HepG2 (cell line): Measurements from ENCODE around the gene UBR1. TPM values are rescaled to one million over a fixed set of nuclear protein-coding genes. Genes with fewer than 3 reads are reported as not detected.

Experiments
- ATAC-seq: fragments of 200-7000 bp; cut with Tn5 transposase; 3 replicates; pipeline ENCODE4 v1.9.1; 2020; ENCODE audit warnings: mild to moderate bottlenecking, moderate library complexity
- BruUV-seq: library from RNA; stranded (reverse); fragments of 400-500 nt; replicated peaks from 2 replicates; lab custom pipeline; 2021; lab: Mats Ljungman, UMichigan
- CTCF ChIA-PET: fragments of 300-600 bp; formaldehyde crosslinking; extraction: SDS; loops from one replicate; lab custom pipeline; 2021; ENCODE audit warnings: low total read pairs, inconsistent platforms, low intra/inter-chr PET ratio; lab: Yijun Ruan, JAX
- POLR2A ChIA-PET: fragments of 350-600 bp; sonication (Branson Sonifier 250); formaldehyde crosslinking; loops from one replicate; lab custom pipeline; 2020; ENCODE audit warnings: antibody characterized with exemption, inconsistent platforms; lab: Yijun Ruan, JAX
- DNase-seq: peaks from one replicate; pipeline ENCODE4 v3.0.0-alpha.2; 2015; ENCODE audit warnings: low spot score
- FAIRE-seq: peaks from 3 replicates; lab custom pipeline; 2011; peaks lifted over from hg19 to GRCh38; lab: Jason Lieb, UNC
- H2AFZ ChIP-seq: one replicate; pipeline ENCODE4 v1.6.1; 2011; ENCODE audit warnings: low read length, inconsistent platforms
- H3K27ac ChIP-seq: fragments of 300-600 bp; 3 replicates; pipeline ENCODE4 v1.8.0; 2011; ENCODE audit warnings: mixed run types, mild to moderate bottlenecking, mixed read lengths, low read length, inconsistent platforms; ENCODE audit not compliant: insufficient read depth; ENCODE audit errors: extremely low read length
- H3K27me3 ChIP-seq, 2 experiments: fragments of 200-600 bp in 1 of 2; 2 replicates in 1 of 2; 3 replicates in 1 of 2; pipeline versions ENCODE4 v1.6.0 to v1.8.0; 2011; ENCODE audit warnings: low read length in 2 of 2, mild to moderate bottlenecking in 2 of 2, moderate library complexity in 2 of 2, inconsistent platforms in 1 of 2; ENCODE audit not compliant: insufficient read depth in 2 of 2, control insufficient read depth in 1 of 2
- H3K36me3 ChIP-seq, 2 experiments: fragments of 200-600 bp in 1 of 2; replicated peaks in 1 of 2; 2 replicates in 1 of 2; 3 replicates in 1 of 2; pipeline versions ENCODE4 v1.5.1 to v1.8.0; 2011; ENCODE audit warnings: low read length in 2 of 2, inconsistent platforms in 1 of 2; ENCODE audit not compliant: insufficient read depth in 2 of 2, control insufficient read depth in 1 of 2
- H3K4me1 ChIP-seq: 2 replicates; pipeline ENCODE4 v1.5.1; 2012; ENCODE audit warnings: low read length, inconsistent platforms; ENCODE audit not compliant: insufficient read depth
- H3K4me2 ChIP-seq: 2 replicates; pipeline ENCODE4 v1.6.0; 2011; ENCODE audit warnings: low read depth, low read length, inconsistent platforms
- H3K4me3 ChIP-seq, 3 experiments: fragments of 200-600 bp in 1 of 3; sonication (generic), shearing (Covaris generic) in 1 of 3; replicated peaks in 1 of 3; 2 replicates each; pipeline ENCODE4 v1.5.1; 2011 to 2016; ENCODE audit warnings: low read length in 3 of 3, inconsistent platforms in 2 of 3, low read depth in 2 of 3, mild to moderate bottlenecking in 2 of 3, control low read depth in 1 of 3, mixed read lengths in 1 of 3; ENCODE audit not compliant: insufficient read depth in 1 of 3
- H3K79me2 ChIP-seq: one replicate; pipeline ENCODE4 v1.6.1; 2011; ENCODE audit warnings: low read length, inconsistent platforms; ENCODE audit not compliant: insufficient read depth
- H3K9ac ChIP-seq: 2 replicates; pipeline ENCODE4 v1.6.0; 2011; ENCODE audit warnings: mild to moderate bottlenecking, low read depth, low read length, inconsistent platforms; ENCODE audit not compliant: insufficient read depth
- H3K9me3 ChIP-seq: 2 replicates; pipeline ENCODE4 v1.5.1; 2012; ENCODE audit warnings: mild to moderate bottlenecking, low read length
- H4K20me1 ChIP-seq: 2 replicates; pipeline ENCODE4 v1.6.0; 2011; ENCODE audit warnings: inconsistent platforms, mild to moderate bottlenecking, low read length, moderate library complexity; ENCODE audit not compliant: insufficient read depth
- GATAD2A ChIP-seq: IDR thresholded peaks from 2 replicates; pipeline ENCODE4 v1.6.1; 2016
- MBD4 ChIP-seq: IDR thresholded peaks from 2 replicates; pipeline ENCODE4 v1.6.1; 2012; ENCODE audit warnings: low read length, inconsistent platforms, borderline replicate concordance
- PTBP1 ChIP-seq: fragments of 200-400 bp; formaldehyde crosslinking; IDR thresholded peaks from 2 replicates; pipeline ENCODE4 v1.6.1; 2018; ENCODE audit warnings: low read length, low read depth; ENCODE audit not compliant: poor library complexity, severe bottlenecking
- ZFY ChIP-seq: sonication (generic); formaldehyde crosslinking; IDR thresholded peaks from 2 replicates; pipeline ENCODE4 v1.4.0; 2020; ENCODE audit warnings: missing genetic modification reagents
- ZNF138 ChIP-seq: sonication (generic); formaldehyde crosslinking; IDR thresholded peaks from 2 replicates; pipeline ENCODE4 v1.5.0; 2020; ENCODE audit warnings: mild to moderate bottlenecking, low read depth, missing genetic modification reagents
- ZNF724P ChIP-seq: sonication (generic); formaldehyde crosslinking; IDR thresholded peaks from 2 replicates; pipeline ENCODE4 v1.8.0; 2022; ENCODE audit warnings: missing genetic modification reagents, borderline replicate concordance
- WGBS: methylation state at CpG from one replicate; pipeline ENCODE4 v1.1.6; 2017; ENCODE audit warnings: low lambda C conversion rate; 5-methylcytosine and 5-hydroxymethylcytosine counted together
- in situ Hi-C: cut with HindIII; loops from 2 replicates; pipeline ENCODE4 v1.10.0; 2017; ENCODE audit warnings: low pct_unique_long_range_greater_than_20kb; ENCODE audit not compliant: extremely low pct_ligation_motif_present
- intact Hi-C: fragments of 100-400 bp; cut with micrococcal nuclease; formaldehyde crosslinking; loops from one replicate; pipeline ENCODE4 v1.10.0; 2022; ENCODE audit not compliant: unreplicated experiment
- polyA plus RNA-seq, 8 experiments: library from polyadenylated mRNA; depleted of rRNA in 3 of 8; stranded (reverse) in 7 of 8; unstranded in 1 of 8; fragments of >200 nt; fragmentation: Illumina TruSeq in 4 of 8; extraction: Trizol in 4 of 8; gene quantifications; 2 replicates each; pipeline versions ENCODE4 v1.2.1 to v1.2.3, GENCODE V29; 2011 to 2016; ENCODE audit warnings: low read depth in 4 of 8, missing spikeins in 1 of 8, mixed read lengths in 1 of 8; ENCODE audit not compliant: insufficient read depth in 1 of 8
- total RNA-seq, 5 experiments: library from RNA; depleted of rRNA; stranded (reverse); fragments of >200 nt; fragmentation: Illumina TruSeq; extraction: Trizol; gene quantifications; 2 replicates each; pipeline ENCODE4 v1.2.3, GENCODE V29; 2016; ENCODE audit warnings: low read depth in 1 of 5
- TF ChIP-seq, protein P1 (sequence below): sonication (generic); formaldehyde crosslinking; IDR thresholded peaks from 2 replicates; pipeline ENCODE4 v1.5.1; 2020; ENCODE audit warnings: mild to moderate bottlenecking, missing genetic modification reagents, borderline replicate concordance
- TF ChIP-seq, protein P2 (sequence below): sonication (generic); formaldehyde crosslinking; IDR thresholded peaks from 2 replicates; pipeline ENCODE4 v1.8.0; 2023; ENCODE audit warnings: mild to moderate bottlenecking, missing genetic modification reagents
- TF ChIP-seq, protein P3 (sequence below): sonication (generic); formaldehyde crosslinking; IDR thresholded peaks from 2 replicates; pipeline ENCODE4 v1.5.0; 2020; ENCODE audit warnings: mild to moderate bottlenecking, missing genetic modification reagents, borderline replicate concordance

The UBR1 gene
- total and polyA plus RNA-seq, 2 of the 13 experiments (the other 11 are each of a cell fraction or from before 2014, with no cell fraction given), result 6.4 to 18.0 TPM

DNA sequence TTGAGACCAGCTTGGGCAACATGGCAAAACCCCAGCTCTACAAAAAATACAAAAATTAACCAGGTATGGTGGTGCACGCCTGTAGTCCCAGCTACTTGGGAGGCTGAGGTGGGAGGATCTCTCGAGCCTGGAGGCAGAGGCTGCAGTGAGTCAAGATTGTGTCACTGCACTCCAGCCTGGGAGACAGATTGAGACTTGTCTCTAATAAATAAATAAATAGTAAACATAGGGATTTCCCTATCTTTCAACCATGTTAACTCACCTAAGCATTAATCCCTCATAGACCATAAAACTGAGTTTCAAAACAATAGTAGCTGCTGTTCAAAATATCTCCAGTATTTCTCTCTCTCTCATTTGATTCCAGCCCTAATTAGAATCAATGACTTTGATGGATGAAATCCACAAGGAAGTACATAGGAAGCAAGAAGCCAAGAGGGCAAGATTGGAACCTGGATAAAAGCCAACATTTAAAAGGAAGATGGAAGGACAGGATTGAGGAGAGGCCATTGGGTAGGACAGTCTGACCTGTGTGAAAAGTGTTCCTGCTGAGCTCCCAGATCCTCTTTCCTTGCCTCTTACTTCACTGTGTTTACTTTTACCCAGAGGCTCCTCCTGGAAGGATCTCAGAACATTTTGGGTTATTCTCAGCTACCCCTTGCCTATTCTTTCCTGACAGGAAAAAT, 172.9 kb downstream of the UBR1 start:
- no peaks in the 10 kb centered on the region for H3K27me3 ChIP-seq
- no peak overlapping the region for H3K27ac ChIP-seq
- ChIA-PET CTCF (no interaction called here), POLR2A (no interaction called here)
- no peaks in the 10 kb centered on the region for H3K9me3 ChIP-seq
- H3K79me2 ChIP-seq, result no peaks in the 10 kb centered on the region
- no peak overlapping the region for H3K4me2 ChIP-seq
- in situ Hi-C loops (no loop called here), intact Hi-C loops (no loop called here)
- 91% methylated on average over 2 of the region's 2 CpGs for WGBS
- H3K9ac ChIP-seq, result no peak overlapping the region
- FAIRE-seq (no peak), ATAC-seq (no peak), DNase-seq (no peak)
- no peaks in the 10 kb centered on the region for H4K20me1 ChIP-seq
- no peaks in the 10 kb centered on the region for H3K36me3 ChIP-seq
- H2AFZ ChIP-seq, result no peak overlapping the region
- H3K4me1 ChIP-seq, result peaks cover 27% of the 10 kb centered on the region
- H3K4me3 ChIP-seq, result no peak overlapping the region
- BruUV-seq, result no TSS peak
- TF ChIP-seq, protein P1, sequence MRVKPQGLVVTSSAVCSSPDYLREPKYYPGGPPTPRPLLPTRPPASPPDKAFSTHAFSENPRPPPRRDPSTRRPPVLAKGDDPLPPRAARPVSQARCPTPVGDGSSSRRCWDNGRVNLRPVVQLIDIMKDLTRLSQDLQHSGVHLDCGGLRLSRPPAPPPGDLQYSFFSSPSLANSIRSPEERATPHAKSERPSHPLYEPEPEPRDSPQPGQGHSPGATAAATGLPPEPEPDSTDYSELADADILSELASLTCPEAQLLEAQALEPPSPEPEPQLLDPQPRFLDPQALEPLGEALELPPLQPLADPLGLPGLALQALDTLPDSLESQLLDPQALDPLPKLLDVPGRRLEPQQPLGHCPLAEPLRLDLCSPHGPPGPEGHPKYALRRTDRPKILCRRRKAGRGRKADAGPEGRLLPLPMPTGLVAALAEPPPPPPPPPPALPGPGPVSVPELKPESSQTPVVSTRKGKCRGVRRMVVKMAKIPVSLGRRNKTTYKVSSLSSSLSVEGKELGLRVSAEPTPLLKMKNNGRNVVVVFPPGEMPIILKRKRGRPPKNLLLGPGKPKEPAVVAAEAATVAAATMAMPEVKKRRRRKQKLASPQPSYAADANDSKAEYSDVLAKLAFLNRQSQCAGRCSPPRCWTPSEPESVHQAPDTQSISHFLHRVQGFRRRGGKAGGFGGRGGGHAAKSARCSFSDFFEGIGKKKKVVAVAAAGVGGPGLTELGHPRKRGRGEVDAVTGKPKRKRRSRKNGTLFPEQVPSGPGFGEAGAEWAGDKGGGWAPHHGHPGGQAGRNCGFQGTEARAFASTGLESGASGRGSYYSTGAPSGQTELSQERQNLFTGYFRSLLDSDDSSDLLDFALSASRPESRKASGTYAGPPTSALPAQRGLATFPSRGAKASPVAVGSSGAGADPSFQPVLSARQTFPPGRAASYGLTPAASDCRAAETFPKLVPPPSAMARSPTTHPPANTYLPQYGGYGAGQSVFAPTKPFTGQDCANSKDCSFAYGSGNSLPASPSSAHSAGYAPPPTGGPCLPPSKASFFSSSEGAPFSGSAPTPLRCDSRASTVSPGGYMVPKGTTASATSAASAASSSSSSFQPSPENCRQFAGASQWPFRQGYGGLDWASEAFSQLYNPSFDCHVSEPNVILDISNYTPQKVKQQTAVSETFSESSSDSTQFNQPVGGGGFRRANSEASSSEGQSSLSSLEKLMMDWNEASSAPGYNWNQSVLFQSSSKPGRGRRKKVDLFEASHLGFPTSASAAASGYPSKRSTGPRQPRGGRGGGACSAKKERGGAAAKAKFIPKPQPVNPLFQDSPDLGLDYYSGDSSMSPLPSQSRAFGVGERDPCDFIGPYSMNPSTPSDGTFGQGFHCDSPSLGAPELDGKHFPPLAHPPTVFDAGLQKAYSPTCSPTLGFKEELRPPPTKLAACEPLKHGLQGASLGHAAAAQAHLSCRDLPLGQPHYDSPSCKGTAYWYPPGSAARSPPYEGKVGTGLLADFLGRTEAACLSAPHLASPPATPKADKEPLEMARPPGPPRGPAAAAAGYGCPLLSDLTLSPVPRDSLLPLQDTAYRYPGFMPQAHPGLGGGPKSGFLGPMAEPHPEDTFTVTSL (CRISPR knock-in tag), result no peak
- TF ChIP-seq, protein P2, sequence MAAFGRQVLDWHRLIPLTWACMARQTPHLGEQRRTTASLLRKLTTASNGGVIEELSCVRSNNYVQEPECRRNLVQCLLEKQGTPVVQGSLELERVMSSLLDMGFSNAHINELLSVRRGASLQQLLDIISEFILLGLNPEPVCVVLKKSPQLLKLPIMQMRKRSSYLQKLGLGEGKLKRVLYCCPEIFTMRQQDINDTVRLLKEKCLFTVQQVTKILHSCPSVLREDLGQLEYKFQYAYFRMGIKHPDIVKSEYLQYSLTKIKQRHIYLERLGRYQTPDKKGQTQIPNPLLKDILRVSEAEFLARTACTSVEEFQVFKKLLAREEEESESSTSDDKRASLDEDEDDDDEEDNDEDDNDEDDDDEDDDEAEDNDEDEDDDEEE (CRISPR knock-in tag), result no peak
- TF ChIP-seq, protein P3, sequence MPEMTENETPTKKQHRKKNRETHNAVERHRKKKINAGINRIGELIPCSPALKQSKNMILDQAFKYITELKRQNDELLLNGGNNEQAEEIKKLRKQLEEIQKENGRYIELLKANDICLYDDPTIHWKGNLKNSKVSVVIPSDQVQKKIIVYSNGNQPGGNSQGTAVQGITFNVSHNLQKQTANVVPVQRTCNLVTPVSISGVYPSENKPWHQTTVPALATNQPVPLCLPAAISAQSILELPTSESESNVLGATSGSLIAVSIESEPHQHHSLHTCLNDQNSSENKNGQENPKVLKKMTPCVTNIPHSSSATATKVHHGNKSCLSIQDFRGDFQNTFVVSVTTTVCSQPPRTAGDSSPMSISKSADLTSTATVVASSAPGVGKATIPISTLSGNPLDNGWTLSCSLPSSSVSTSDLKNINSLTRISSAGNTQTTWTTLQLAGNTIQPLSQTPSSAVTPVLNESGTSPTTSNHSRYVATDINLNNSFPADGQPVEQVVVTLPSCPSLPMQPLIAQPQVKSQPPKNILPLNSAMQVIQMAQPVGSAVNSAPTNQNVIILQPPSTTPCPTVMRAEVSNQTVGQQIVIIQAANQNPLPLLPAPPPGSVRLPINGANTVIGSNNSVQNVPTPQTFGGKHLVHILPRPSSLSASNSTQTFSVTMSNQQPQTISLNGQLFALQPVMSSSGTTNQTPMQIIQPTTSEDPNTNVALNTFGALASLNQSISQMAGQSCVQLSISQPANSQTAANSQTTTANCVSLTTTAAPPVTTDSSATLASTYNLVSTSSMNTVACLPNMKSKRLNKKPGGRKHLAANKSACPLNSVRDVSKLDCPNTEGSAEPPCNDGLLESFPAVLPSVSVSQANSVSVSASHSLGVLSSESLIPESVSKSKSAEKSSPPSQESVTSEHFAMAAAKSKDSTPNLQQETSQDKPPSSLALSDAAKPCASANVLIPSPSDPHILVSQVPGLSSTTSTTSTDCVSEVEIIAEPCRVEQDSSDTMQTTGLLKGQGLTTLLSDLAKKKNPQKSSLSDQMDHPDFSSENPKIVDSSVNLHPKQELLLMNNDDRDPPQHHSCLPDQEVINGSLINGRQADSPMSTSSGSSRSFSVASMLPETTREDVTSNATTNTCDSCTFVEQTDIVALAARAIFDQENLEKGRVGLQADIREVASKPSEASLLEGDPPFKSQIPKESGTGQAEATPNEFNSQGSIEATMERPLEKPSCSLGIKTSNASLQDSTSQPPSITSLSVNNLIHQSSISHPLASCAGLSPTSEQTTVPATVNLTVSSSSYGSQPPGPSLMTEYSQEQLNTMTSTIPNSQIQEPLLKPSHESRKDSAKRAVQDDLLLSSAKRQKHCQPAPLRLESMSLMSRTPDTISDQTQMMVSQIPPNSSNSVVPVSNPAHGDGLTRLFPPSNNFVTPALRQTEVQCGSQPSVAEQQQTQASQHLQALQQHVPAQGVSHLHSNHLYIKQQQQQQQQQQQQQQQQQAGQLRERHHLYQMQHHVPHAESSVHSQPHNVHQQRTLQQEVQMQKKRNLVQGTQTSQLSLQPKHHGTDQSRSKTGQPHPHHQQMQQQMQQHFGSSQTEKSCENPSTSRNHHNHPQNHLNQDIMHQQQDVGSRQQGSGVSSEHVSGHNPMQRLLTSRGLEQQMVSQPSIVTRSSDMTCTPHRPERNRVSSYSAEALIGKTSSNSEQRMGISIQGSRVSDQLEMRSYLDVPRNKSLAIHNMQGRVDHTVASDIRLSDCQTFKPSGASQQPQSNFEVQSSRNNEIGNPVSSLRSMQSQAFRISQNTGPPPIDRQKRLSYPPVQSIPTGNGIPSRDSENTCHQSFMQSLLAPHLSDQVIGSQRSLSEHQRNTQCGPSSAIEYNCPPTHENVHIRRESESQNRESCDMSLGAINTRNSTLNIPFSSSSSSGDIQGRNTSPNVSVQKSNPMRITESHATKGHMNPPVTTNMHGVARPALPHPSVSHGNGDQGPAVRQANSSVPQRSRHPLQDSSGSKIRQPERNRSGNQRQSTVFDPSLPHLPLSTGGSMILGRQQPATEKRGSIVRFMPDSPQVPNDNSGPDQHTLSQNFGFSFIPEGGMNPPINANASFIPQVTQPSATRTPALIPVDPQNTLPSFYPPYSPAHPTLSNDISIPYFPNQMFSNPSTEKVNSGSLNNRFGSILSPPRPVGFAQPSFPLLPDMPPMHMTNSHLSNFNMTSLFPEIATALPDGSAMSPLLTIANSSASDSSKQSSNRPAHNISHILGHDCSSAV (CRISPR knock-in tag), result no peak
- no peak for TF ChIP-seq ZFY (CRISPR knock-in tag)
- no peak for TF ChIP-seq PTBP1
- no peak for TF ChIP-seq ZNF724P (CRISPR knock-in tag)
- TF ChIP-seq GATAD2A (CRISPR knock-in tag), result no peak
- no peak for TF ChIP-seq ZNF138
- TF ChIP-seq MBD4, result no peak
